HUDEP-2 (cell line): ENCODE data around the gene BSN.

Experiments
- DNase-seq, 76 experiments: peaks; one replicate each; lab custom pipeline; 2025; ENCODE audit not compliant: unreplicated experiment in 76 of 76; lab: John Stamatoyannopoulos, UW

Gene BSN

DNA sequence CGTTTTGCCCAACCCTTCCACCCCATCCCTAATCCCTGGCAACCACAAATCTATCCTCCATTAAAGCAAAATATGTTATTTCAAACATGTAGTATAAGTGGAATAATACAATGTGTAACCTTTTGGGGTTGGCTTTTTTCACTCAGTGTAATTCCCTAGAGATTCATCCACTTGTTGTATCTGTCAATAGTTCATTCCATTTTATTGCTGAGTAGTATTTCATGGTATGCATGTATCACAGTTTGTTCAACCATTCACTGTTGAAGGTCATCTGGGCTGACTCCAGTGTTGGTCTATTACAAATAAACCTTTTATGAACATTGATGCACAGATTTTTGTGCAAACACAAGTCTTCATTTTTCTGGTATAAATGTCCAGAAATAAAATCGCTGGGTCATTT, 38.8 kb downstream of the BSN start:
- DNase-seq, result no peak

DNA sequence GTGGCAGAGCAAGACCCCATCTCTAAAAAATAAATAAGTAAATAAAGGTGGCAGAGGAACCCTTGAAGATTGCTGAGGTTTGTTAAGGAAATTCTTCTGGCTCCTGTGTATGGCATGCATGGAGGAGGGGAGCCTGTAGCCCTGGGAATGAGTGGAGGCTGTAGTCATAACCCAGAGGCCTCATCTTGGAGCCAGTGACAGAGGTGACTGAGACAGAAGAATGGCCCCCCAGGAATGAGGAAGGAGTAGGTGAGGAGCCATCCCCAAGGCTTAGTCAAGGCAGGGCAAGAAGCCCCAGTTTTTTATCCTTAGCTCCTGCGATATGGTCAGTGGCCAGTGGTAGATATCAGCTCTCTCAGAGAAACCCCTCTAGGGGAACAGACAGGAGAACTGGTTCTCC, 46.5 kb downstream of the BSN start:
- no peak for DNase-seq

DNA sequence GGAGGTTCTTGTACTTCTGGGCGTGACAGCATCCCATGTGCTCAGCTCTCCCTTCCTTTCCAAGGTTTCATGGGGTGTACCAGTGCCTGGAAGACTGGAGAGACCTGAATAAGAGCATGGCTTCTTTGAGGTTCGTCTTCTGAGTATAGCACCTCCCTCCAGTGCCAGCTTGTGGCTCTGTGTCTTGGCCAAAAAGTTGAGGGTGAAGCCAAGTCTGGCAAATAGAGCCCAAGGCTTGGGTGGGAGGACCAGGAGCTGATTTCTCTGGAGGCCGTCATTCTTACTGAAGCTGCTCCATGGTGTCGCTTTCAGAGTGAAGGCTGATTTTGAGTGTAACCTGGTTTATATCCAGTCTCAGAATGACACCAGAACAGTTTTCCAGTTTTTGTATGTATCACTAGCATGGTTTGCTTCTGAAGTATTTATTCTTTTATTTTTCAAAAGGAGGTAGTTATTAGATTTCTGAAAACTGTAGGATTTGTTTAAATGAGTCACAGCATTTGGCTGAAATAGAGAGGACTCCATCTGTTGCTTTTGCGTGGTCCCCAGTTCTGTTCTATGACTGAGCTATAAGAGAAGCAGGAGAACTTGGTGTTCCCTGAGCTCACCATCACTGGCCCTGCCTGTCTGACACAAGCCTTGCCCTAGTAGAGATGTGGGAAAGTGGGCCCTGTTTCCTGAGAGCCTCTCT, 47.2 kb downstream of the BSN start:
- no peak for DNase-seq

DNA sequence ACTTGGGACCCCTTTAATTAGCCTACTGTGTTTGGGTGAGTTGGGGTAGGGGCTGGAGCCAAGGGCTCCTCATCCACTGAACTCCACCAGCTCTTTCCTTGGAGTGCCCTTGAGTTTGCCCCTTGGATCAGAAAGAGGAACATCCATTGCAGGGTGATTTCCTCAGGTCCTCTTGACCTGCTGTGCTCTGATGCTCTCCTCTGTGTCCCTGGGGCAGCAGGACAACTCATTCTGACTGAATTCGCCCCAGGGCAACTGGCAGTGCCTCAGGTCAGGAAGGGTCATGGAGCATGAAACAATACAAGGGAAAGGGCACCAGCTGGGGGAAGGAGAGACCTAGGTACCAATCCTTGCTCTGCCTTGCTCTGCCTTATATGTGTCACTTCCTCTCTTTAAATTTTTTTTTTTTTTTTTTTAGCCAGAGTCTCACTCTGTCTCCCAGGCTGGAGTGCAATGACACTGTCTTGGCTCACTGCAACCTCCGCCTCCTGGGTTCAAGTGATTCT, 47.8 kb downstream of the BSN start:
- no peak for DNase-seq

DNA sequence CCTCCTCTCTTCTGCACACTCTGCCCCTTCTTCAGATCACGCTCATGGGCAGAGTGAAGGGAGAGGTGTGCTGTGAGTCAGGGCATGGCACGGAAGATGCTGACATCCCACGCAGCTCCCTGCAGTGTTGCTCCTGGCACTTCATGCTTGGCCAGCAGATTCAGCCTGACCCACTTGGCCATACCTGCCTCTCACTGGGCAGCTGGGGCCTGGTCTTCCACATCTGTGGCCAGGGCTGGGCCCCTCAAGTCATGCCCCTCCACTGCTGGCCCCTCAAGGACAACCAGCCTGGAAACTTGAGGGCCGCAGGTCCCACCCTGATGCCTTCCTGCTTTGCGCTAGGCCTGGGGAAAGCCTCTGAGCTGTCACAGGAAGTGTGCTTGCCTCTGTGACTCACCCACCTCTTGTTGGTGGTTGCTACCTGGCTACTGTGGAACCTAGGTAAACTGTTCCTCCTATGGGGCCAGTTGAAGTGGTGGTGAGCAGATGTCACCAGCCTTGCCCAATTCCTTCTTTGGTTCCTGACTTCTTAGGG, 48.7 kb downstream of the BSN start:
- no peak for DNase-seq

DNA sequence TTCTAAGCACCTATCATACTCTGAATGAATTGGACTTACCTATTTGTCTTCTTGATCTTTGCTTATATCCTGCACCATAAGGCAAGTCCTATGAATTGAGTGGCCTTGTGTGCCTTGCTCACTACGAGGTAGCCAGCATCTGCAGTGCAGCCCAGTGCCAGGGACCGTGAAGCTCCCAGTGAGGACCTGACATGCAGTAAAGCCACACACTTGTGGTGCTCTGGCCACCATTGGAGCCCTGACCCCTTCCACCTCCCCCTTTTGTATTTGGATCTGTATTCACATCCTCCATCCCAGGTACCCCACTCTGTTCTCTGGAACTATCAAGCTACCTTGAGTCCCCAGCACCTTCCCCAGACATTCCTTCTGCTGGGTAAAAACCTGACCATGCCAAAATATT, 52.1 kb downstream of the BSN start:
- no peak for DNase-seq

DNA sequence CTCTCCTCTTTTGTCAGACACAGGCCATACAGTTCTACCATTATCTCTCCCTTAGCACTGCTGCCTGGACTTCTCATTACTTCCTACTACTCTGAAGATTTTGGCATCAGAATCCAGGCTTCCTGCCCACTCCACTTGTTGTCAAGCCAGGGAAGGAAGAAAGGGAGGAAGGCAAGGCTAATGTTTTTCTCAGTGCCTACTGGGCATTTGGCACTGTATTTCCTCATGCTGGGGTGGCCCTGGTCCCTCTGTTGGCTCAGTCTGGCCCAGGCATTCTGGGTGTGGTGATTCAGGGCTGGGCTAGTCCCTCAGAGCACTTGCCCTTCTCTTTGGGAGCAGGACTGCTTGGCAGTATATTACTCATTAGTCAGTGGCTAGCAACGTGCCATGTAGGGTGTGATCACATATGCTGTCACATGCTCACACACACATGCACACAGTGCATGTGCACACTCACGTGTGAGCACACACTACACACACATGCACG, 52.9 kb downstream of the BSN start:
- peak in 1 of 76 experiments; percentile 15 for DNase-seq

DNA sequence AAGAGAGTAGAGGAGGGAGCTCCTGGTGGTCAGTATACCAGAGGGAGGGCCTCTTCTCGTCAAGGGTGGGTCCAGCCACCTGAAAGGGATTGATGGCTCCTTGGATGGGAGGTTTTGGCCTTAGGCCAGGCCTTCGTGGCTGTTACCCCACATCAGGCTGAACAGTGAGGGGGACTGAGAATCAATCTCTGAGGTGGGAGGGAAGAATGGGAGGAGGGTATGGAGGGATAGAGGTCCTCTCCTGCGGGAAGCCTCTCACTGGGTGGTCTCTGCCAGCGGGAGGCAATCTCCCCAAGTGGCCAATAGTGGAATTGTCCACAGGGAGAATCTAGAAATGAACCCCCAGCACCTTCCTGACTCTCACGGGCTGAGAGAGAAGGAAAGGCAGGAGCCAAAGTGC, 53.5 kb downstream of the BSN start:
- DNase-seq, result no peak

DNA sequence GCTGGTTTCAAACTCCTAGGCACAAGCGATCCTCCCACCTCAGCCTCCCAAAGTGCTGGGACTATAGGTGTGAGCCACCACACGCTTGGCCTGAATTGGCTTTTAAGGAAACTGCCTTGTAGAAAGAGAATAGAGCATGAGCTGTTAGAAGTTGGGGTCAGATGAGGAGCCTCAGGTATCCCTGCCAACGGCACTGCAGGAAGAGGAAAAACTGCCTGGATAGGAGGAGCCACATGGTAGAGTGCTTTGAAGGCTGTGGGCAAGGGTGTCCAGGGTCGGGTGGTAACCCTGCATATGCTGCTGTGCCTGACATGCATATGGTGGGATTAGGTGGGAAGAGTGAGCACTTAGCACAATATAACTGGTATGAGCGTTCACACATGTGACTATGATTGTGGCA, 55.0 kb downstream of the BSN start:
- DNase-seq, result no peak

DNA sequence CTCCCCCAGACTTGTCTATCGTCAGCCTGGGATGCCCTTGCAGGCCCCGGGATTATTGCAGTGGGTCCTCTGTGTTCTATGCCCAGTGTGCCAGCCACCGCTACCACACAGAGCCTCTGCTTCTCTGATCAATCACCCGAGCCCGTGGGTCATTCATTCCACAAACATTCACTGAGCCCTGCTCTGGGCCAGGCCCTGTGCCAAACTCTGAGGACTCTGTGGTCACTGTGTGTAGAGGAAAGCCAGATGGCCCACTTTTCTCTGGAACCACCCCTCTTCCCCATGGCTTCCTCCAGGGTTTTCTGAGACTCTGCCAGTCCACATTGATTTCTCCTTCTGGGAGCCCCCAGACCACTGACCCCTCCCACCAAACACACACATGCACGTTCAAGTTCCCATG, 55.5 kb downstream of the BSN start:
- DNase-seq, result no peak

DNA sequence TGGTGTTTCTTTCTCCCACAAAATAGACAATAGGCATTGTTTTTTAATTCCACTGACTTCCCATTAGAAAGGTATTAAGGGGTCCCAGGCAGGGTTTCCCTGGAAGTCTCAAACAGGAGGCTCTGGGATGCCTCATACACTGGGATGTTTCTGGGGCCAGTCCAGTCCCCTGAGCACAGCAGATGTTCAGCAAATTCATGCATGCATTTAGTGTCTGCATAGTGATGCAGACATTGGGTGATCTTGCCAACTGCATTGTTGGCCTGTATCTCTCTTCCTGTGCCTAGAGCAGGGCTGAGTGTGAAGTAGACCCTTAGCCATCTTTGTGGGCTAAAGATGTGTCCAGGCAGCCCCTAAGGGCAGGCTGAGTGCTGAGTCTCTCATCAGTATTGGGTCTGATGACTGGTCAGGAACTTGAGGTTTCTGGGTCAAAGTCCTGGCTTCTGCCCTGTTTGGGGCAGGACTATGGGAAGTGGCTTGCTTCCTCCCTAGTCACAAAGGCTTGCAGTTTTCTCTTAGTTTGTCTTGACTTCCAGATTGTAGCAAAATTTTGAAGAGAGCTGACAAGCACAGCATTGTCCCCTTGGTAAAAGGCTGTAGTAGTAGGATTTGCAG, 56.5 kb downstream of the BSN start:
- no peak for DNase-seq

DNA sequence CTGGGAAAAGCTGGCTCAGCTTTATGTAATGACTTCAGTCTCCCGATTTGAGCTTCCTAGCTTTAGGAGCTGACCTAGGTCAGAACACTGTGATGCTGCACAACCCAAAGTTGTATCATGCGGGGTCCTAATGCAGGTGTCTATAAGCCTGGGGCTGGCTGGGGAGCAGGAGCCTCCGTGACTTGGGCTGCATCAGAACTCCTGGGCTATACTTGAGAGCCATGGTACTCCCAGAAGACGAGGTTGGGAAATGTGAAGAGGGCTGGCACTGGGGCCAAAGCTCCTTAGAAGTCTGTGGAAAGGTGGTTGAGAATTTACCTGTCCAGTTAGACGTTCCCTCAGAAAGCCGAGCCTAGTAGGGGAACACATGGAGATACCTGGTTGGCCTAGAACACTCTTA, 57.0 kb downstream of the BSN start:
- DNase-seq, result no peak

DNA sequence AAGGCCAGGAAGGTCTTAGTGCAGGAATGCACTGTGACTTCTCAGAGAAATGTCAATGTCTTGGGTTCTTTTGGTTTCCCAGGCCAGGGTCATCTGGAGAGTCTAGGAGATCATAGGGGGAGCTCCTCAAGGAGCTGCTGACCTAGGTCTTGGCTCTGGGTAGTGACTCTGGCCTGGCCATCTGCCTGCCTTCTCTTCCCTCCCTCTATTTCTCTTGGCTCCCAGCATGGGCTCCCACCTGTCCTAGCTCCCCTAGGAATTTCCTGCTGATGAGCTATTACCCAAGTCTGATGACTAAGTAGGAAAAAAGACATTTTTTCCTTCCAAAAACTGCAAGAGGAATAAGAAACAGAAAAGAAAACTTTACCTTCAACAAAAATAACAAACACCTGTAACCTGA, 57.4 kb downstream of the BSN start:
- DNase-seq, result no peak

DNA sequence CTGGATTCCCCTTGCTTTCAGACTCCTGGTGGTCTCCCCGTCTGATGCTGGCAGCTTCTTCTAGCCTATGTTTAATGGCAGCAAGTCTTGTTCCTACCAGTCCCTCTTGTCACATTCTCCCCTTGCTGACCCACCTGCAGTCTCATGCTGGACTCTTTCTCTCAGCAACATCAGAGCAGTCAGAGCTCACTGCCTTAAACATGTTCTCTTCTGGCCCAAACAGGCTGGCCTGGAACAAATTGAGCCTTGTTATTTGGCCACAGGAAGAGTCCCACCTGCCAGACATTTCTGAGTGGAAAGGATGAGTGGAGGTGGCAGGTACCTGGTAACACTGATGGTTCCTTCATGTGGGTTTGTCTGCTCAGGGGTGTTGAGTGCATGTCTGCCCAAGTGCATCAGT, 60.7 kb downstream of the BSN start:
- DNase-seq, result no peak

DNA sequence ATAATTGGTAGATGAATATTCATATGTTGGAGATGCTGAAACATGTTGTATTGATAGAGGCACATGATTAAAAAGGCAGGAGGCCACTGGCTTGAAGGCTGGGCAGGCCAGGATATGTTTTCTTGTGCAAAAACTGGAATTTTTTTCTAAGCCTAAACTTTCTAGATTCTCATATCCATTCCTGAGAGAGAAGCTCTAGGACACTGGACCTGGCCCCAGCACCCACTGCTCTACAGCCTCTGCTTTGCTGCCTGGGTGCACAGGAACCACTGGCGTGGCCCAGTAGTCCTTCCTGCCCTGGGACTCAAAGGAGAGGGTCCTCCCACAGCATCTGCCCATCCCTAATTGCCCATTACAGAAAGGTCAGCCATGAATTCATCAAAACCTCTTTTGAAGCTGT, 61.8 kb downstream of the BSN start:
- DNase-seq, result no peak

DNA sequence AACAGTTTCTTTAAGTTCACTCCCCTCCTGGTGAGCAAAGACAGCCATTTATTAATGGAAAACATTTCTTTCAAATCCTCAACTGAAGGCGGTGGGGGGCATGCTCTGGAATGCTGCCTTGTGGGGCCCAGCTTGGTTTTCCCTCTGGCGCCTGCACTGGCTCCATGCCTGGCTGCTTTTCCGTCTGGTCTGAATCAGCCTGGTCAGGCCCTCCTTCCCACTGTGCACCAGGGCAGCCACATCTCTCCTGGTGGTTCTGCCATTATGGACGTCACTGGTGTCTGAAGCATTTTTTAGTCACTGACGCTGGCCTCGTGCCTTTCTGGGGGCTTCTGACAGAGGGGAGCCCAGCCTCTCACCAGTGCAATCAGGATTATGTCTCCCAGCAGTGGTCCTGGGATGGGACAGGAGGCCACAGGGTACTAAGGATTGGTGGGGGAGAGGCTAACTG, 62.2 kb downstream of the BSN start:
- DNase-seq, result no peak

DNA sequence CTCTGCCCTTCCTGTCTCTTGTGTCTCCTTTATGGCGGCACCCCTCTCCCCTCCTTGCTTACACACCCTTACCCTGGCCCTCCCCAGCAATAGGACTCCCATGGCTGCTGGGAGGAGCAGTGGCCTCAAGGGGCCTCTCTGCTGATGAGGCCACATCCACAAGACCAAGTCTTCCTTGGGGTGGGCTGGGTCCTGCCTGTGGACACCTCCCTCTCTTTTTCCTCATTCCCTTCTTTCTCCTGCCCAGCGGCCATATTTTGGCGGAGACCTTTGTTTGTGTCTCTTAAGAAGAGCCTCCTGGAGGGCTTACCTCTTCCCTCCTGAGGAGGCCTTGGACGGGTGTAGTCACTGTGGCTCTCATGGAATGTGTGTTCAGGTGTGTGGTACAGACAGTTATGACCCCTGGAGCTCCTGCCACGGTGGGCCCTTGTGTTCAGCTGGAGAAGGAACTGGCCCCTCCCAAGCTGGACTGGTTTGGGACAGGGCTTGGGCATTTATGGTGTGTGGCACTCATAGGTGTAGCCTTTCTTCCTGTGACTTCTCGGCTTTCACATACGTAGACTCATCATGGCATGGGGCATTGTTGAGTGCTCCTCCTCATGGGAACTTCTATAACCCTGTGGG, 63.2 kb downstream of the BSN start:
- no peak for DNase-seq

DNA sequence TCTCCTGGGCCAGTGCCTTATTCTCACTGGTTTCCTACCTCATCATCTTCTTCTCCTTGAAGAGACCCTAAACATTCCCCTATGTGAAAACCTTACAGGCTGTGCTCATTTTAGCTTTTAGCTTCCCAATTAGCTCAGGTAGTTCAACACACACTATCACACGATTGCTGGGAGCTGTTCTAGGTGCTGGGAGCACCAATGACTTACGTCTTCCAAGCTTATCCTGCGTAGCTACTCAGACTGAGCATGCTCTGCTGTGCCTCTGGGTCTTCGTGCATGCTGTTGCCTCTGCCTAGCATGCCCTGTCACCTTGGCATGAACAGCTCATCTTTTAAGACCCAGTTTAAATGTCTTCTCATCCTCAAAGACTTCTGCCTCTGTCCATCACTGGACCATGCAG, 64.1 kb downstream of the BSN start:
- DNase-seq, result no peak

DNA sequence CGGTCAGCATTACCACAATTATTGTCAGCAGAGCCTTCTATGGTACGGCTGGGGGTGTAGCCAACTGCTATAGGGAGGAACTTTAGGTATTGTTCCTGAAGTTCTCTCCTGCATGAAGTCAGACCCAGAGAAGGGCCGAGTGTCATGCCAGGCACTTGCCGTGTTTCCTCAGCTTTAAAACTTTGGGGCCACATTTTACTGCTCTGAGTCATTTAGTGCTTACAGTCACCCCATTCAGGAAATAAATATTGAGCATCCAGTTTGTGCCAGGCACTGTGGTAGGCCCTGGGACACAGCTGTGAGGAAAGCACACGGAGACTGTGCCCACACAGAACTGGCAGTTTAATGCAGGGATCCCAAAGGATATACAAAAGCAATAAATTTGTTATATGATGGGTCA, 65.4 kb downstream of the BSN start:
- no peak for DNase-seq

DNA sequence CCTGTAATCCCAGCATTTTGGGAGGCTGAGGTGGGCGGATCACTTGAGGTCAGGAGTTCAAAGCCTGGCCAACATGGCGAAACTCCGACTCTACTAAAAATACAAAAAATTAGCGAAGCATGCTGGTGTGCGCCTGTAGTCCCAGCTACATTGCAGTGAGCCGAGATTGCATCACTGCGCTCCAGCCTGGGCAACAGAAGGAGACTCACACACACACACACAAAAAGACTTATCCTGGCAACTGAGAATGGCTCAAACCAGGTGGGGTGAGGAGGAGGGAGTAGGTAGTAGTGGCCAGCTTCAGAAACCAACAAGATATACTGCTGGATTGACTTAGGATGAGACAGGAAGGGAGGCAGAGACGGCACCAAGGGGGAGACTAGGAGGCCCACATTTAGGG, 66.5 kb downstream of the BSN start:
- DNase-seq, result no peak

DNA sequence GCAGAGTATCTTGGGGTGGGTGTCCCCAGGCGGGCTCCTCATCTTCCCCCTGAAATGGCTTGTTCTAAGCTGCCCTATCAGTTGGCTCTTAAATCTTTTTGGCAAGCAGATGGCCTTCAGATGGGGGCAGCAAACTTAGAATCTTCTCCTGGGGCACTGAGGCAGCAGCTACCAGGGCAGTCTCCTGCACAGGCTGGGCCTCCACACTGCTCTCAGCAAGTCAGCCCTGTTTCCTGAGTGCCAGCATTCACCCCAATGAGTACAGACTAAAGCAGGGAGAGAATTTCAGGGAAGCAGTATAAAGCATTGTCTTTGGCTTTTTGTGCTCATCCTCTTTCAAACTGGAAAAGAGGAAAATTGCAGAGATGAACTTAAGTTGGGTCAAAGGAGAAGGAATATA, 68.8 kb downstream of the BSN start:
- DNase-seq, result no peak

DNA sequence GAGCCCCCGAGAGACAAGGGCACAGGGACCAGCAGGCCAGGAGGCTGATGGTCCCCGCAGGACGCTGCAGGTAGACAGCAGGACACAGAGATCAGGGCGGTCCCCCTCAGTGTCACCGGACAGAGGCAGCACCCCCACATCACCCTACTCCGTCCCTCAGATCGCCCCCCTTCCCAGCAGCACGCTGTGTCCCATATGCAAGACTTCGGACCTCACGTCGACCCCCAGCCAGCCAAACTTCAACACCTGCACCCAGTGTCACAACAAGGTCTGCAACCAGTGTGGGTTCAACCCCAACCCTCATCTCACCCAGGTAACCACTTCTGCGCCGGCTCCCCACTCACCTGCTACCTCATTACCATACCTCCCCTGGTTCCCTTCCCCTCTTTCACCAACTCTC, 70.8 kb downstream of the BSN start:
- no peak for DNase-seq
